ENCODE results near the gene PITPNC1. TPM values are rescaled to one million over a fixed set of nuclear protein-coding genes. Genes with fewer than 3 reads are reported as not detected.

PITPNC1 gene
- total and polyA plus RNA-seq, 2 experiments from 2014 or later: 5.8 to 7.3 TPM

DNA sequence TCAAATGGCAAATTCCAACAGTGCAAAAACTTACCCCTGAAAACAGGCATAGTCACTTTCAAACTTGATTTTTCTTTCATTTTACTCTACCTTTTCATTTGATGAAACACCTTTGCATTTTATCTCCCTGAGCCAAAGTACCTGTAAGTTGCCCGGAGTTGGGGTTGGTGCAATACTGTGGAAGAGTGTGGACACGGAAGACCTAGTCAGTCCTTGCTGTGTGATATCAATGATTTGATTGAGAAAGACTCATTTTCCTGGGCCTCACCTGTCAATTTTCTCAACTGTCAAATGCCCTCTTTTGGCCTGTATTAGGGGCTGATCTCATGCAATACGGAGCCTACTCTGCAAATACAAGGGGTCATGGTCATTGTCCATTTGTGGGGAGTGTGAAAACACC is 22.6 kb downstream of the PITPNC1 start:
- H3K4me3 ChIP-seq: no peak overlapping the region
- no peaks in the 10 kb centered on the region for H4K20me1 ChIP-seq (ENCODE audit: insufficient read depth)
- no peaks in the 10 kb centered on the region for H3K36me3 ChIP-seq (ENCODE audit: low read depth)
- H2AFZ ChIP-seq: no peak overlapping the region
- TF ChIP-seq EZH2phosphoT487 (IDR thresholded peaks at IDR 0.05; ENCODE audit: insufficient read depth, low read depth) (no peak), EZH2 (IDR thresholded peaks at IDR 0.05; ENCODE audit: insufficient read depth, poor library complexity, severe bottlenecking) (no peak)
- H3K79me2 ChIP-seq (ENCODE audit: insufficient read depth): peaks cover 93% of the 10 kb centered on the region
- H3F3A ChIP-seq (ENCODE audit: insufficient read depth): no peaks in the 10 kb centered on the region
- no peaks in the 10 kb centered on the region for H3K9me3 ChIP-seq (ENCODE audit: low read depth)
- H3K27ac ChIP-seq: no peak overlapping the region
- no peaks in the 10 kb centered on the region for H3K27me3 ChIP-seq (replicated peaks; ENCODE audit: insufficient read depth)
- DNase-seq: no peak
- in situ Hi-C loops (cut with MboI): no loop called here
- no peaks in the 10 kb centered on the region for H3K4me1 ChIP-seq (ENCODE audit: insufficient read depth)
- WGBS, 2 experiments (ENCODE audit: low coverage in 1 of 2, low lambda C conversion rate in 2 of 2, missing lambda C conversion rate in 2 of 2): 98% methylated on average over 3 of the region's 3 CpGs
- no peak overlapping the region for H3K4me2 ChIP-seq (ENCODE audit: unreplicated experiment)
- H3K9me2 ChIP-seq (ENCODE audit: insufficient read depth): no peaks in the 10 kb centered on the region
- H3K9ac ChIP-seq: no peak overlapping the region

DNA sequence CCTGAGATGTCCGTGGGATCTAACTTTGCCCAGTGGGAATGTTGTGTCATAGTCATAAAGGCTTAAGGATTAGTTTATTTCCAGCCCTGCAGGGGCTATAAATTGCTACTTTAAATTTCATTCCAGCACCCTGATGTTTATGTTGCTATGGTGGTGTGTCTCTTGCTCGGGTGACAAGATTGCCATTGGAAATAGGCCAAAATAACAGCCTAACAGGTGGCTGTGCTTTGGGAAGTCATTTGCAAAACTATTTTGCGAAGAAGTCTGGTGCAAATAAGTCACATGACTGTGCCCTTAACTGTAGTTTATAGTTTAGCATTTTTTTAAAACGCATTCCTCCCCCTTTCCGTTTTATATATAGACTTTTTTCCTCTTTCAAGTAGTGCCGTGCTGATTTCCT is 23.1 kb downstream of the PITPNC1 start:
- in situ Hi-C loops (cut with MboI): no loop called here

DNA sequence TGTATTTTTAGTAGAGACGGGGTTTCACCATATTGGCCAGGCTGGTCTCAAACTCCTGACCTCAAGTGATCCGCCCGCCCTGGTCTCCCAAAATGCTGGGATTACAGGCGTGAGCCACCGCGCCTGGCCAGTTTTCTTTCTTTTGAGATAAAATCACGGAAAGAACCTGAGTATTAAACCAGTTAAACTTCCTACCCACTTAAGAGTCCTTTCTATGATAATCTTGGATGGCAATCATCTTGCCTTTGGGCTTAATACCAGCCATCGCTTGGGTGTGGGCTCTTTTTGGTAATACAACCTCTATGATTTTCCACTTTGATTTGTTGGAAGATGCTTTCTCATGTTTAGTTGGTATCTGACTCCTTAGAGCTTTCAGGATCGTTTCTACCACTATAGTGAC is 24.0 kb downstream of the PITPNC1 start:
- no peak overlapping the region for H3K4me3 ChIP-seq

More for the DNA sequence above, 23.1 kb downstream of the PITPNC1 start:
- Histone ChIP-seq H3F3A (ENCODE audit: insufficient read depth) (no peaks in the 10 kb centered on the region), H3K4me3 (no peak overlapping the region), H3K4me1 (ENCODE audit: insufficient read depth) (no peaks in the 10 kb centered on the region), H3K9me3 (ENCODE audit: low read depth) (no peaks in the 10 kb centered on the region), H3K27ac (no peak overlapping the region), H3K9me2 (ENCODE audit: insufficient read depth) (no peaks in the 10 kb centered on the region), H3K27me3 (replicated peaks; ENCODE audit: insufficient read depth) (no peaks in the 10 kb centered on the region), H2AFZ (no peak overlapping the region), H3K79me2 (ENCODE audit: insufficient read depth) (peaks cover 93% of the 10 kb centered on the region), H3K4me2 (ENCODE audit: unreplicated experiment) (no peak overlapping the region), H3K36me3 (ENCODE audit: low read depth) (no peaks in the 10 kb centered on the region), H4K20me1 (ENCODE audit: insufficient read depth) (no peaks in the 10 kb centered on the region), H3K9ac (no peak overlapping the region)
- DNase-seq: no peak
- TF ChIP-seq EZH2phosphoT487 (IDR thresholded peaks at IDR 0.05; ENCODE audit: insufficient read depth, low read depth) (no peak), EZH2 (IDR thresholded peaks at IDR 0.05; ENCODE audit: insufficient read depth, poor library complexity, severe bottlenecking) (no peak)
- 55 to 58% methylated on average over 6 of the region's 6 CpGs for WGBS, 2 experiments (ENCODE audit: low coverage in 1 of 2, low lambda C conversion rate in 2 of 2, missing lambda C conversion rate in 2 of 2)

DNA sequence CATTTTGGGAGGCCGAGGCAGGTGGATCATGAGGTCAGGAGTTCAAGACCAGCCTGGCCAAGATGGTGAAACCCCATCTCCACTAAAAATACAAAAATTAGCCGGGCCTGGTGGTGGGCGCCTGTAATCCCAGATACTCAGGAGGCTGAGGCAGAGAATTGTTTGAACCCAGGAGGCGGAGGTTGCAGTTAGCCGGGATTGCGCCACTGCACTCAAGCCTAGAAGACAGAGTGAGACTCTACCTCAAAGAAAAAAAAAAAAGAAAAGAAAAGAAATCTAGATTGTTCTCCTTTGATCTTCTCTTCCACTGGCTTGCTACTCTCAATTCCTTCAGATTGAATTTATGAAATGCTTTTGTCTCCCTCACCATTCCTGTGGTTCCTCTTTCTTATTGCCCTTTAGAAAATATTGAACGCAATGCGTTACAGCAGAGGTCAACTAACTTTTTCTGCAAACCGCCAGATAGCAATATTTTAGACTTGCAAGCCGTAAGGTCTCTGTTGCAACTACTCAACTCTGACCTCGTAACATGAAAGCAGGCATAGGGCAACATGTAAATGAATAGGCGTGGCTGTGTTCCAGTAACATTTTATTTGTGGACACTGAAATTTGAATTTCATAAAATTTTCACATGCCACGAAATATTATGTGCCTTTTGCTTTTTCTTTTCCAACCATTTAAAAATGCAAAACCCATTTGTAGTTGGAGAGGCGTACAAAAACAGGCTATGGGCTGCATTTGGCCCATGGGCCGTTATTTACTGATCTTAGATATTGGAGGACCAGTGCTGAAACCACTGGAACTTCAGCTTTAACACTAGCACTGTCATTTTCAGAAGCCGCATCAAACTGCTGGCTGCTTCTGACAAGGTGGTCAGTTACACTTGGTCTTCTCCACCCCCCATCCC is 24.8 kb downstream of the PITPNC1 start:
- in situ Hi-C loops (cut with MboI): no loop called here

More for the DNA sequence above, 24.0 kb downstream of the PITPNC1 start:
- Histone ChIP-seq H4K20me1 (ENCODE audit: insufficient read depth) (no peaks in the 10 kb centered on the region), H3K27ac (no peak overlapping the region), H3K79me2 (ENCODE audit: insufficient read depth) (peaks cover 93% of the 10 kb centered on the region), H3K9me2 (ENCODE audit: insufficient read depth) (no peaks in the 10 kb centered on the region), H3K36me3 (ENCODE audit: low read depth) (no peaks in the 10 kb centered on the region), H3K9ac (no peak overlapping the region), H3K4me1 (ENCODE audit: insufficient read depth) (no peaks in the 10 kb centered on the region), H3K27me3 (replicated peaks; ENCODE audit: insufficient read depth) (no peaks in the 10 kb centered on the region), H3F3A (ENCODE audit: insufficient read depth) (no peaks in the 10 kb centered on the region), H3K9me3 (ENCODE audit: low read depth) (no peaks in the 10 kb centered on the region), H3K4me2 (ENCODE audit: unreplicated experiment) (no peak overlapping the region), H2AFZ (no peak overlapping the region)
- TF ChIP-seq EZH2 (IDR thresholded peaks at IDR 0.05; ENCODE audit: insufficient read depth, poor library complexity, severe bottlenecking) (no peak), EZH2phosphoT487 (IDR thresholded peaks at IDR 0.05; ENCODE audit: insufficient read depth, low read depth) (no peak)
- WGBS, 2 experiments (ENCODE audit: low coverage in 1 of 2, low lambda C conversion rate in 2 of 2, missing lambda C conversion rate in 2 of 2): 94 to 95% methylated on average over 9 of the region's 9 CpGs
- in situ Hi-C loops (cut with MboI): no loop called here
- no peak for DNase-seq

More for the DNA sequence above, 24.8 kb downstream of the PITPNC1 start:
- Histone ChIP-seq H3K36me3 (ENCODE audit: low read depth) (no peaks in the 10 kb centered on the region), H3K4me1 (ENCODE audit: insufficient read depth) (no peaks in the 10 kb centered on the region), H3K9ac (no peak overlapping the region), H3K27me3 (replicated peaks; ENCODE audit: insufficient read depth) (no peaks in the 10 kb centered on the region), H3K9me2 (ENCODE audit: insufficient read depth) (no peaks in the 10 kb centered on the region), H3F3A (ENCODE audit: insufficient read depth) (no peaks in the 10 kb centered on the region), H3K79me2 (ENCODE audit: insufficient read depth) (peaks cover 94% of the 10 kb centered on the region), H2AFZ (no peak overlapping the region), H3K4me3 (no peak overlapping the region), H3K4me2 (ENCODE audit: unreplicated experiment) (no peak overlapping the region), H3K9me3 (ENCODE audit: low read depth) (no peaks in the 10 kb centered on the region), H4K20me1 (ENCODE audit: insufficient read depth) (no peaks in the 10 kb centered on the region), H3K27ac (no peak overlapping the region)
- WGBS, 2 experiments (ENCODE audit: low coverage in 1 of 2, low lambda C conversion rate in 2 of 2, missing lambda C conversion rate in 2 of 2): 93 to 94% methylated on average over 16 of the region's 16 CpGs
- DNase-seq: no peak
- TF ChIP-seq EZH2 (IDR thresholded peaks at IDR 0.05; ENCODE audit: insufficient read depth, poor library complexity, severe bottlenecking) (no peak), EZH2phosphoT487 (IDR thresholded peaks at IDR 0.05; ENCODE audit: insufficient read depth, low read depth) (no peak)

Measured in GM23248 (cell line).